ENCODE measurements around the gene OAF.

Gene OAF

DNA sequence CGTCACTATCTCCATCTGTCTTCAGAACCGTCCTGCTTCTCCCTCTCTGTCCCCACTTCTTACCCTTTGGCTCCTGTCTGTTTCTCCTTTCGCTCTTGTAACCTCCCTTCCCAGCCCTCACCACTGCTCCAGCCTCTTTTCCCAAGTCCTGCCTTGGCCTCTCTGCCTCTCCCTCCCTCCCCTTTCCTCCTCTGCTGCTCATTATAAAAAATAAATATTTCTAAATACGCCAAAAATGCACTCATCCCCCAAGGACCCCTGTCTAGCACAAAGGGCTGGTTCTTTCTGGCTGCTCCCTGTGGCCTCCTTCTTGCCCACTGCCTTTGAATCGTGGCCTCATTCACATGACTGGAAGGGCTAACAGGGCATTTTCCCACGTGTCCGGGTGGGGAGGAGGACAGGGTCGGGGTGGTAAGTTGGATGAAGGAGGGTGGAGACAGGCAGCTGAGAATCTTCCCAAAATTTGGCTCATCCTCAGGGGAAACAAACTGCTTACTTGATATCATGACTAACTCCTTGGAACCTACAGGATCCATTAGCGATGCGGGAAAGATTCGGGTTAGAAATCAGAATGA, 26.4 kb upstream of the OAF start:
- DNase-seq: no peak

DNA sequence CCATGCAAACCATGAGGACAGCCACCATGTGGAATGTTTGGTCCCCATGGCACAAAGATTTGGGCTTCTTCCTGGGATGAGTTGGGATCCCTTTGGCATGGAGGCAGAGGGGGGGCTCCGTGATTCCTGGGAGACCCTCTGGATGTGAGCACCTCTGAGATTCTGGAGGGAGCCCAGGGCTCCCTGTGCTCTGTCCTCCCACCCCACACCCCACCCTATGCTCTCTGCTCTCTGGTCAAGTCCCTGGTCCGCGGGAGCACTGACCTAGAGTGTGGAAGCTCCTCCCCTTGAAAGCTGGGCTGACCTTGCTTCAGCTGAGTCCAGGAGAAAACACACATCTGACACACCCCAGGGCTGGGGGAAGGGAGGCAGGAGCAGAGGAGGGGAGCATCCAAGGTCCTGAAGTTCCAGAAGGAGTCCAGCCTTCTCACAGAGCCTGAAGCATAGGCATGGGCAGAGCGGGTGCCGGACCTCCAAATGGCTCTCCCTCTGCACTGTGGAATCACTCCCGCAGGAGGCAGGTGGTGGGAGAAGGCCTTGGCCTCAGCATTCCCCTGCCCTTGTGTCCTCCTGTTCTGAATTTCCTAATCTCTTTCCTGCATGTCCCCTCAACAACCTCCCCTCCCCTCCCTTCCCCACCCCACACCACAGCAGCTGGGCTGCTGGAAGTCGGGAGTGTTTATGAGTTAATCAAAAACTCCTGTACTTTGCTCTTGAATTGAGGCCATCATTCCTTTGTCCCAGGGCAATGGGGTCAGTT, 25.7 kb upstream of the OAF start:
- peak; percentile 78 for DNase-seq

DNA sequence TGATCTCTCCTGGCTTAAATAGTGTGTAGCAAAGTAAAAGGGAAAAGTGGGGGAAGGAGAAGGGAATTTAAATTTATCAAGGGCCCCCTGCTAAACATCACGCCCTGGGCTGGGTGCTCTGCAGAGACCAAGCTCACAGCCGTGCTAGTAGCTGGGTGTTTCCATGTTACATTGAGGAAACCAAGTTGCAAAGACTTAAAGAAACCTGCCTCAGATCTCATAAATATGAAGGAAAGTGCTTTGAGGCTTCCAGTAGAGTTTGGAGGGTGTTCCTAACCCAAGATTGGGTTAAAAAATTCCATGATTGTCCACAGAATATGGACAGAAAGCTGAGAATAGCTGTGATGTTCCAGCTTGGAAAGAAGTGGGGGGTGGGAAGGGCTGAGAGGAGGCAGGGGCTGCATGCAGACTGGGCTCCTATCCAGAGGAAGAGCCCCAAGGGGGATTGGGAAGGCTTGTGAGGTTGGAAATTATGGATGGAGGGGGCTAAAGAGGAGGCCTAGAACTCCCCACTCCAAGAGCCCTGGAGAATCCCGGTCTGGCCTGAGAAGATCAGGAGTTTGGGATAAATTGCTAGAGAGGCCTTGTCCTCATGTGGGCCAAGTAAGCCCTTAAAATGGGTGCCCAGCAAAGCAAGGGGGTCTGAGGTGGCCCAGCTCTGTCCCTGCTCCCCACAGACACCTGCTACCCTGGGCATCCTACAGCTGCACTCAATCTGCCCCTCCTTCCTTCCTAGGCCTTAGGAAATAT, 25.0 kb upstream of the OAF start:
- peak; percentile 88 for DNase-seq

DNA sequence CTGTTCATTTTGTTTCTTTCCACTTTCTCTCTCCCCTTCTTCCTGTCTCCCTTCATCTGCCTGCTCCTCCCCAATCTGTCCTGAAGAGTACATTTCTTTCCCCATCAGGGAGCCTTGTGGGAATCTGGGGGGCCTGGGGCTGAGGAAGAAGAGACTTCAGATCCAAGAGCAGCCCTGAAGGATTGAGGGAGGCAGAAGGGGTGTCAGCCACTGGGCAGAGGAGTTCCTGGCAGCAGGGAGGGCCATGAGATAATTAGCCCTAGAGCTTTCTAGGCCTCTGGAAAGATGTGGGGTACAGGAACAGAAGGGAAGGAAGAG, 24.4 kb upstream of the OAF start:
- no peak for DNase-seq

DNA sequence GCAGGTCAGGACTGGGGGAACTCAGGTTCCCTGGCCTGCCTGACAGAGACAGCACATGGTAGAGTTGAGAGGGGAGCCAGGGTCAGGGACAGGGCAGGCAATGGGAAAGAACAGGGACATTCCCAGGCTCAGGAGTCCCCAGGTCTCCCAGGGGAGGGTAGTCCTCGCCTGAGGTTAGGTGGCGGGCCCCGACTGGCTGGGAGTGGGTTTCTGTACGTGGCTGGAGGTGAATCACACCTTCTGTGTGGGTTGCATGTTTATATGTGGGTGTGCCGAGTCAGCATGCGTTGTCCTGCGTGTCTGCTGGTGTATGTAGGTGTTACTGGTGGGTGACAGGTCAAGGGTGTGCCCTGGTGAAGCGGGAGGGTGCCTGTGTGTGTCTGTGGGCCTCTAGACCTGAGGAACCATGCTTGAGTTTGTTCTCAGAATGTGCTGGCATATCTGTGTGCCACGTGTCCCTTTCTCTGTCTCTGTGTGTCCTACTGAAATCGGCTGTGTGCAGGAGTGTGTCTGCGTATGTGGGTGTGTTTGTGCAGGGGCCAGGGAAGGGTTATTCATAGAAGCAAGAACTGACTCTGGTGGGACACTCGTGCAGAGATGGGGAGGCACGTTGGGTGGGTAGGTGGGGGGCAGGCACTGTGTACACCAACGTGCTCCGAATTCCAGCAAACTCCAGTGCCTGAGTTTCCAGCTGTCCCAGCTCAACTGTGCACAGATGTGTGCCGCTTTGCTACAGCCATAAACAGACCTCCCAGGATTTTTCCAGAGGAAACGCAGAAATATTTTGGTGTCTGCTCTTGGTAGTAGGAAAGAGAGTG, 23.8 kb upstream of the OAF start:
- DNase-seq: peak; percentile 83

DNA sequence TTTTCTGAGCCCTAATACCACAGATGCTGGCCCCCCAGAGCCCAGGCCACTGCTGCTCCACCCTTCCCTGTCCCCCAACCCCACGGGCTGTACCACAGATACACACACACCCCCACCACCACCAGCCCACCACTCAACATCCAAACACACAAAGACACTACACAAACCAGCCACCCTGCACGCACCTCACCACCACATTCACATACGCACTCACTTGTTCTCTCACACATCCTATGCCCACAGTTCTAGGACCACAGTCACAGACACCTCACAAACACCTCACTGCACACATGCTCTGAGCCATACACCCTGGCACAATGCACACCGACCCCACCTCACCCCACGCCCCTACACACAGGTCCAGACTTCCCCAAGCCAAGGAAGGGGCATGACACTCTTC, 22.5 kb upstream of the OAF start:
- no peak for DNase-seq

DNA sequence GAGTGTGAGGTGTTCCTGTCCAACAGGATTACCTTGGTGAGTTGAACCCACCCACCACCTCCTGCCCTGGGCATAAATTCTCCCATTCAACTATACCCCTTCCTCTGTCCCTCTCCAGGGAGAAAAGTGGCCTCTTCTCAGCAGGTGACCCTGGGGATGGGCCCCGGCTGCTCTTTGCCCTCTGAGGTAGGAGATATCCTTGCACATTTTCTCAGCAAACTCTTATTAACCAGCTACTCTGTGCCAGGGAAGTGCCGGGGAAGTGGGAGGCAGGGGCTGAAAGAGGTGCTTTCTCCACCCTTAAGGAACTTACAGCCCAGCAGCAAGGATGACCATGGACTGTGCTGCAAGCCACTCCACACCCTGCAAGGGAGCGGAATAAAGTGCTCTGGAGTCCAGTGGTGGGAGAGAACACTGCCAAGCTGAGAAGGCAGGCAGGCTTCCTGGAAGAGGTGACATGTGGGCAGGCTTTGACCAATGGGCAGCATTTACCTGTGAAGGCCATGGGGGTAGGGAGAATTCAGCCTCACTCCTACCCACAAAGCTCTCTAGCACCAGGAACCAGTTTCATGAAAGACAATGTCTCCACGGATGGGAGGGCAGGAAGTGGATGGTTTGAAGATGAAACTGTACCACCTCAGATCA, 21.9 kb upstream of the OAF start:
- DNase-seq: no peak

DNA sequence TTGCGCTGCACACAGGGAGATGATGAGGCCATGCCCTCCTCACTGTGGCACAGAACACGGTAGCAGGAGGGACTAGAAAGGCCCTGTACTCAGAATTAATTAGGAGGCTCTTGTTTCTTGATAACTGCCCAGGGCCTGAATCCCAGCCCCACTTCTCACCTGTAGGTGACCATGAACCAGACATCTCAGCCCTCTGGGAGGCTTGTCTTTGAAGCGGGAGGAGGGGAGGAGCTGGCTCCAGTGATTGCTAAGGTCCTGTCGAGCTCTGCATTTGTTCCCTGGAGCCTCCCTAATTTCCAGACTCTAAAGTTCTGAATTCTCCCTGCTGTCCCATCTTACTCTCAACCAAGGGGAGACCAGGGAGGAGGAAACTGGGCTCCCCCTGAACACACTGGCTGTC, 19.8 kb upstream of the OAF start:
- no peak for DNase-seq

DNA sequence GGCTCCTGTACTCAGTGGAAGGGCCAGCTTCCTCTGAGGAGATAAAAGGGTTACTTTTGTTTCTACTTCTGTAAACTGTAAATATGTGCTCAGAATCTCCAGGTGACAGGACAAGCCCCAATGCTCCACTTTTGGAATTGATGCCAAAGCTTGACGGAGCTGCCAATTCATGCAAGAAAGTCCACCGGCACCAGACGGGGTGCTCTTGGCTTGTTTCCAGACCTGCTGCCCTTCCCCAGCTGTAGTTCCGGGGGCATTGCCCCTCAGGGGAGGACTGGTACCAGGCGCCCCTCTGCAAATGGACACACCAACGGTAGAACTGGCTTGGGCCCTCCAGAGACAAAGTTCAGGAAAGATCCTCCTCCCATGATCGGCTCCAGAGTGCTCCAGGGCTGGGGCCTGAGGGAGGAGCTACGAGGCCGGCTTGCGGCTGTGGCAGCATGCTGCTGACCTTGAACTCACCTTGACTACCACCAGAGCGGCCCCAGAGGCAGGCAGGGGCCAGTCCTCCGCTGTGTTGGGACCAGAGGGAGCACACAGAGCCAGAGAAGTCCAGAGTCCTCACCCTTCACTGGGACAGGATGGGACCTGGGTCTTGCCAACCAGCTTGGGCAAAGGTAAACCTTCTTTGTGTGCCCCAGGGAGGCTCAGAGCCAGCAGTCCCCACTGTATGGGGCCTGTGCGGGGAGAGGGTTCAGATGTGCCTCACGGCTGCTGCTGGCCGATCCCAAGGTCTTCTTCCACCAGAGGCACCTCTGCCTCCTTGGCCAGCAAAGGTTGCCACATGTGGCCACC, 17.8 kb upstream of the OAF start:
- DNase-seq: no peak

DNA sequence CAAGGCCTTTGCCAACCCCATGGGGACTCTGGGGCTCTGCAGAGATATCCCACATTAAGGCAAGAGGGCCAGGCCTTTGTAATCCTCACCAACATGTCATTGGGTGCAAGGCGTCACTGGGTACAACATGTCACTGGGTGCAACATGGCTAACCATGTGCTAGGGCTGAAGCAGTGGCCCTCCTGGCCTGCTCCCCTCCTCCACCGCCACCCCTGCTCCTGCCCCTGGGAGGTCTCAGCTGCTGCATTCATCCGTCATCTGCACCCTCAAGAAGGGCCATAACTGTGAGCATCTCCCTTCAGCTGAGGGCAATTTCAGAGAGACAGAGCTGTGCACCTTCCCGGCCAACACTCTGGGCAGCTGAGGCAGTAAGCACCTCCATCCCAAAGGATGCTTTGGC, 16.7 kb upstream of the OAF start:
- DNase-seq: no peak

DNA sequence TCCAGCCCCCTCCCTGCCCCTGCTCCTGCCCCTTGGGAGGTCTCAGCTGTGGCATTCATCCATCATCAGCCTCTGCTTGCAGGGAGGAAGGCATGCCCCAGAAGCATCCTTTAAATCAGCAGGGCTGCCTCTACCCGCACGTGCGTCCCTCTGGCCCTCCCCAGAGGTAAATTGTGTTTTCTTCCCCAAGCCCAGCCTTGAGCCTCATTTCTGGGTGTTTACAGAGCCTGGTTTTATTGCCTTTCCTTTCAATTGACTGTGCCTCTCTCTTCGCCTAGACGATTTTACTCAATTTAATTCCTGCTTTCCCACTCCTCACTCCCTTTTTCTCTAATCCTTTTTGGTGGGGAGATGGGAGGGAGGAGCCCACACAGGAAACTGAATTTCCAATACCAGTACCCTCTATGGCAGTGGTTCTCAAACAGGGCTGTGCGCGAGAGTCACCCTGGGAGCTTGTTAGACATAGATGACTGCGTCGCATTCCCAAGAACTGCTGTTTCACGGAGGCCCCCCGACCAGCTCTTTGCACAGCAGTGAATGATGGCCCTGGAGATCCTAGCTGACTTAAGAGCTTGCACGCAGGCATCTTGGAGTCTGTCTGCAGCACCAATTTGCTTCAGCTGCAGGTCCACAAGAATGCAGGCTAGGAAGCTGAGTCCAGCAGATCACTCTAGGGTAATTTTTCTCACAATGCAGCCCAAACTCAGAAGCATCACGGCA, 15.1 kb upstream of the OAF start:
- peak; percentile 90 for DNase-seq

DNA sequence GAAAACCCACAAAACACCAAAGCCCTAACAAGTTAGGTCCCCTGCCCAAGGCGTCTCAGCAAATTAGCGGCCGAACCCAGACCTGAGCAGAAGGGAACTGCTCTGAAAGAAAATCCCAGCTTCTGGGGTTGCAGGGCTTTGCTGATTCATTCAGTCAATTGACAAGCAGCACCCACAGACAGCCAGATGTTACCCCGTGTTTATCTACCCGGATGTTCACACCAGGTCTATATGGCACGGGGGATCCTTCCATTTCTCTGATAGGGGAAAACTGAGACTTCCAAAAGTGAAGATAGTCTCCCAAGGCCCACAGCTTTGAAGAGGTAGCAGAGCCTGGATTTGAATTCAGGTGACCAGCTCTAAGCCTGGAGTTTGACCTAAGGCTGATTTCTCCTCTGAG, 14.0 kb upstream of the OAF start:
- DNase-seq: peak; percentile 33

DNA sequence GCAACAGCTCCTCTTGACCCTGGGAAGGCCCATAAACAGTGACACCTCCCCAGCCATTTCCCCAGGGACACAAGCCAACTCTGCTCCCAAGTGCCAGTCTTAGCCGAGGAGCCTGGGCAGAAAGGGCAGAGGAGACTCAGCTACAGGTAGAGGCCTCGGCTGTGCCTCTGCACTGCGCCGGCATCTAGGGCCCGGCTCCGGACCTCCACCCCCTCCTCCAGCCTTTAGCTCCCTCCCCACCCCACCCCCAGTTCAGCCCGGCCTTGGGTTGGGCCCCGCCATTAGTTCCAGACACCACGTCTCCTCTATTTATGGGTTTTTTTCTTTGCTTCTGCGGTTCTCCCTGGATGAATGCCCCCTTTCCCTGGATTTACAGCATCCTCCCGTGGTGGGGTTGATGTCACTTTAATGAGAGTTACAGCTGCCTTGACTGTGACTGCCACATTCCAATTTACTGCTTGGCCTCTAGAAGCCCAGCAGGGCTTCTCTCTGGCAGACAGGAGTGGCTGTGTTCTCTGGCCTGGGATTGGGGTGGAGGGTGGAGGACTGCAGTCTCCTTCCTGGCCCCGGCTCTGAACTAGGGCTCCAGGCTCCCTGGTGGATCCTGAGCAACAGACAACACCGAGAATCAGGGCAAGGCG, 13.5 kb upstream of the OAF start:
- DNase-seq: peak; percentile 91

DNA sequence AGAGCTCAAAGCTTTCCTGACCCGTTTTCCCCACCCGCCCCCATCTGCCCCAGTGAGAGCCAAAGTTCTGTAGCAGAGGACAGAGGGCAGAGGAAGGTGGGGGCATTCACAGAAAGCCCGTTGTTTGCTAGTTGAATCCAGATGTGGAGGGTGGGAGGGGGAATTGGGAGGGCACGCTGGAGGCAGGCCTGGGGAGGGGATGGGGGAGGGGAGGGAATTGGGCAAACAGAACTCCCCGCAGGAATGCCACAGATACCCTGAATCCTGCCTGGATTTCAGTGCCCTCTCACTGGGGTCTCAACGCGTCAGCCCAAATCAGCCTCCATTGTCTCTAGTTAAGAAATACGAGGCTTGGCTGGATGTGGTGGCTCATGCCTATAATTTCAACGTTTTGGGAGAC, 12.9 kb upstream of the OAF start:
- DNase-seq: peak; percentile 59

DNA sequence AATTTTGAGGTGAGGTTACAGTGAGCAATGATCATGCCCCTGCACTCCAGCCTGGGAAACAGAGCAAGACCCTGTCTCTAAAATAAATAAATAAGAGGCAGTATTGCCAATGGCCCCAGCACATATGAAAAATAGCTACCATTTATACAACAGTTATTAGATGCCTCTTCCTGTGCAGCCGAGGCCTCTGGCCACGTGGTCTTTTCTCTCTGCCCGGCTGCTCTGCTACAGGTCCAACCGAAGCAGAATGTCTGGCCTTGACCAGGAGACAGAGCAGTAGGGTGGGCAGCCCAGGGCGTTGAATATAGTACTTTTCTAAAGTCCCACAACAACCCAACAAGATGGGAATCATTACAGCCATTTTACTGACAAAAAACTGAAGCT, 12.4 kb upstream of the OAF start:
- peak; percentile 25 for DNase-seq

DNA sequence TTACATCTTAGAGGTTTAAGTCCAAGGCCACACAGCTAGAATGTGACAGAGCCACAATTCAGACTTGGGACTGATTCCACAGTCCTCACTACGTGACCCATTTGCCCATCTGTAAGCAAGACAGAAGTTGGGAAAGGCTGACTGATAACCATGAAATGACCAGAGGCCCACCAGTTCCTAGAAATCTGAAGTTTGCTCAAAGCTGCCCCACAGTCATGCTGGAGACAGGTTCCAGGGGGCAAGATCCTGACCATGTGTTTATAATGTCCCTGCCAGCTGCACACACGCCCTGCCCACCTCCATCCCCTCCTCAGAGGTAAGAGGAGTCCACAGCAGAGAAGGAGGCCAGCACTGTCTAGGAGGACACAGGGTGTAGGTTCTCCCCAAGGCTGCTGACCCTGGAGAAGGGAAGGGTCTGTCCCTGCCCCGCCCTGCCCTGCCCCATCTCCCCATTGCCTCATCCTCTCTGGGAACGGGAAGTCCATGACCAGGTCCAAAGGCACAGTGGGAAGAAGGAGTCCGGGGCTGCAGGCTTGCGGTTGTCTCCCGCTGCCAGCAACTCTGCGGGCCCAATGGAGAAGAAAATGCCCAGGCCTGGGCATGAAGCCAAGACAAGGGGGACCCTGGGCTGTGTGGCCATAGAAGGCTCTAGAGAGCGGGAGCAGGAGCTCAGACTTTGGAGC, 11.9 kb upstream of the OAF start:
- no peak for DNase-seq

DNA sequence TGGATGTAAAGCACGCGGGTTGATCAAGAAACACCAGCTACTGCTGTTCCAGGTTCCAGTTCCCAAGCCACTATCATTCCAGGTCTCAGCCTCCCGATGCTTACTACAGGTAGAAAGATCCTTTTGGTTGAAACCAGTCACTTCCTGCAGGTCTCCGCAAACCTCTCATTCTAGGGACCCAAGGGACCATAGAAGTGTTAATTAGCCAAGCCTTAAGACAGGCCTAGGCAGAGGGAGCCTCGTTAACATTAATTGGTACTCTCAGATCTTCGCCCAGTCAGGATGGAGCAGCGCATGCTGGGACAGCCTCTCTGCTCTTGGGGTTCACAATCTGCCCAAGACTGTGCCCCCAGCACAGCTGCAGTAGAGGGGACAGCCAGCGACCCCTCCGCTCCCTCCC, 11.2 kb upstream of the OAF start:
- DNase-seq: no peak

DNA sequence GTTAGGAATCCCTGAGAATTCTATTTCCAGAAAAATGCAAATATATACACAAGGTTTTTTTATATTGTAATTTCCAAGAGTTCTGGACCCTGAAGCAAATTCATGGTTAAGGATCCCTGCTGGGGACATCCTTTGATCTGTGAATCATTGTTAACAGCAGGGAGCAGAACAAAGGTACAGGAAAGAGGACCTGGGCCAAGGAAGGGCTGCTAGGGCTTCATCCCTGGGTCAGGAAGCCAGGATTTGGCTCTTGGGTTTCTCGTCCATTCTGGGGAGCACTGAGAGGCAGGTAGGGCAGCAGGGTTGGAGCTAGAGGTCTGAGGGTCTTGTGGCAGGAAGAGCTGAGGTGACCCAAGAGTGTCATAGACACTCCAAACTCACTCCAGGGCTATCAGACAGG, 10.2 kb upstream of the OAF start:
- no peak for DNase-seq

DNA sequence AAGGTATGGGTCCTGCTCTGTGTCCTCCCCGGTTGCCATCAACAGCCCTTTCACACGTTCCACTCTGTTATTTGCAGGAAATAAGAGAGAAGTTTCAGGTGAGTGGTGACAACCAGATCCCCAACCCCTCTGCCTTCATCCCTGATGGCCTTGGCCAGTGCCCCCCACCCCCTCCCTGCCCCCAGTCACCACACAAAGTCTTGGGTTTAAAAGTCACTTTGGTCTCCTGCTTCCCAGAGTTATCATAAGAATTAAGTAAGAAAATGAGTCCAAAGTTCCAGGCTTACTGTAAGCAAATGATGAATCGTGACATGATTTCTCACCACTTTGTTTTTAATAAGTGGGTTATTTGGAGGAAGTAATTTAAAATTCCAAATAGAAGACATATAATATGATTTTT, 9.2 kb upstream of the OAF start:
- no peak for DNase-seq

DNA sequence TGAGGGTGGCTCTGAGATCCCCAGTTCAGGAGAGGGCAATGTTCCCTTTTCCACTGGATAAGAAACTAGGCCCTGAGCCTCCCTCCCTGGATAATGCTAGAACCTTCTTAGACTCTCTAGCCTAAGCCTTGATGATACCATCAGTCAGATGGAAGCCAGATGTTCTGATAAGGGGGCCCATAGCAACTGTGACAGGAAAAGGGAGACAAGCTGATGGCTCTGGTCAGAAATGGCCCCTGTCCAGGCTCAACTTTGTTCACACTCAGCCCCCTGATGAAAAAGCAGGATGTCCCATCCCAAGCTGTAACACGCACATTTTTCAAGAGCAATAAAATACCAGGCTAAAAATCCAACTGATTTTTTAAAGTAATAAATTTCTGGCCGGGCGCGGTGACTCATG, 7.2 kb upstream of the OAF start:
- DNase-seq: no peak

Data from eye (tissue), 1 donor.